Measurements from ENCODE around the gene AOAH. TPM values are rescaled to one million over a fixed set of nuclear protein-coding genes. Genes with fewer than 3 reads are reported as not detected.

AOAH gene
- total RNA-seq, 1 donor from 2014 or later = 7.4 TPM

DNA sequence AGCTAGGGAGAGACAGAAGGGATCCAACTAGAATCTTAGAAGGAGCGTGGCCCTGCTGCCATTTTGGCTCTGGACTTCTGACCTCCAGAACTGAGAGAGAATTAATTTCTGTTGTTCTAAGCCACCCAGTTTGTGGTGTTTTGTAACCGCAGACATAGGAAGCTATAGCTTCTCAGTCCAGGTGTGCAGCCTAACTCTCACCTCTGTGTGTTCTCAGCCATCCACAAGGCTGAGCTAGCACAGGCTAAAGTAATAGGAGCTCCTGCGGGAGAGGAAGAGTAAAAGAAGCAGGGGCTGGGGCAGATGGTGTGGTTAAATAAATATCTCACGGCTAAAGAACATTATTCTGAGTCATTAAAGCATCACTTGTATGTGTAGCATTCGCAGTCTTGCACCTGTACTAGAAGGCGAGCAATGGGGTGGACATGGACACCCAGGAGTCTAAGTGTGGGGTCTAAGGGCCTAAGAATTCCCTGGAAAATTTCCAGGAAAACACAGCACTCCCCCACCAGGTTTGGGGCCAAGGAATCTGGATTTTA lies 94.1 kb downstream of the AOAH start:
- intact Hi-C loops (cut with DNase I) = no loop called here
- TF ChIP-seq POLR2AphosphoS5 (IDR thresholded peaks at IDR 0.05; ENCODE audit: insufficient read depth in 1 of 2, low read depth in 1 of 2) (no peak), POLR2A (IDR thresholded peaks at IDR 0.05) (no peak)
- TF ChIP-seq, protein P1, sequence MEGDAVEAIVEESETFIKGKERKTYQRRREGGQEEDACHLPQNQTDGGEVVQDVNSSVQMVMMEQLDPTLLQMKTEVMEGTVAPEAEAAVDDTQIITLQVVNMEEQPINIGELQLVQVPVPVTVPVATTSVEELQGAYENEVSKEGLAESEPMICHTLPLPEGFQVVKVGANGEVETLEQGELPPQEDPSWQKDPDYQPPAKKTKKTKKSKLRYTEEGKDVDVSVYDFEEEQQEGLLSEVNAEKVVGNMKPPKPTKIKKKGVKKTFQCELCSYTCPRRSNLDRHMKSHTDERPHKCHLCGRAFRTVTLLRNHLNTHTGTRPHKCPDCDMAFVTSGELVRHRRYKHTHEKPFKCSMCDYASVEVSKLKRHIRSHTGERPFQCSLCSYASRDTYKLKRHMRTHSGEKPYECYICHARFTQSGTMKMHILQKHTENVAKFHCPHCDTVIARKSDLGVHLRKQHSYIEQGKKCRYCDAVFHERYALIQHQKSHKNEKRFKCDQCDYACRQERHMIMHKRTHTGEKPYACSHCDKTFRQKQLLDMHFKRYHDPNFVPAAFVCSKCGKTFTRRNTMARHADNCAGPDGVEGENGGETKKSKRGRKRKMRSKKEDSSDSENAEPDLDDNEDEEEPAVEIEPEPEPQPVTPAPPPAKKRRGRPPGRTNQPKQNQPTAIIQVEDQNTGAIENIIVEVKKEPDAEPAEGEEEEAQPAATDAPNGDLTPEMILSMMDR (IDR thresholded peaks at IDR 0.05) = no peak
- no peak overlapping the region for H3K27ac ChIP-seq
- H3K9me3 ChIP-seq = no peaks in the 10 kb centered on the region
- no peaks in the 10 kb centered on the region for H3K27me3 ChIP-seq
- no peak for DNase-seq (ENCODE audit: extremely low spot score in 2 of 2)
- no peaks in the 10 kb centered on the region for H3K36me3 ChIP-seq
- no peaks in the 10 kb centered on the region for H3K4me1 ChIP-seq
- no peak overlapping the region for H3K4me3 ChIP-seq

DNA sequence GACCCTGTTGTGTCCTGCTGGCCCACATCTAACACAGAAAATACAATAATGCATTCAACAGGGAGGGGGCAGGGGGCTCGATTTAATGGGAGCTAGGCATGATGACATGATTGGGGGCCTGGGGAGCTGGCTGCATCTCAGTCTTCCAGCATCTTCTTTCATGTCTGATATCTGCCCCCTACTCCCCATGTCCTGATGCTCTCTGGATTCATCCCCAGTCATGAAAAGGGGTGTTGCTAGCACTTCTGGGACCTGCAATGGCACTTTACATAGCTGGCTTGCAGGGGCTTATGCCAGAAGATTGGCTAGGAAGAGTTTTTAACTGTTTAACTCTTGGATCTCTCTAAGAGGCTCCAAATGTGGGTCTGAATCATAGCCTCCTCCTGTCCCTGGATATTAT lies 94.9 kb downstream of the AOAH start:
- no peaks in the 10 kb centered on the region for H3K36me3 ChIP-seq
- no peaks in the 10 kb centered on the region for H3K4me1 ChIP-seq
- intact Hi-C loops (cut with DNase I) = no loop called here
- no peaks in the 10 kb centered on the region for H3K9me3 ChIP-seq
- TF ChIP-seq, protein P1 (IDR thresholded peaks at IDR 0.05) = no peak
- TF ChIP-seq POLR2AphosphoS5 (IDR thresholded peaks at IDR 0.05; ENCODE audit: insufficient read depth in 1 of 2, low read depth in 1 of 2) (no peak), POLR2A (IDR thresholded peaks at IDR 0.05) (no peak)
- DNase-seq (ENCODE audit: extremely low spot score in 2 of 2) = no peak
- no peak overlapping the region for H3K4me3 ChIP-seq
- H3K27ac ChIP-seq = no peak overlapping the region
- H3K27me3 ChIP-seq = no peaks in the 10 kb centered on the region

DNA sequence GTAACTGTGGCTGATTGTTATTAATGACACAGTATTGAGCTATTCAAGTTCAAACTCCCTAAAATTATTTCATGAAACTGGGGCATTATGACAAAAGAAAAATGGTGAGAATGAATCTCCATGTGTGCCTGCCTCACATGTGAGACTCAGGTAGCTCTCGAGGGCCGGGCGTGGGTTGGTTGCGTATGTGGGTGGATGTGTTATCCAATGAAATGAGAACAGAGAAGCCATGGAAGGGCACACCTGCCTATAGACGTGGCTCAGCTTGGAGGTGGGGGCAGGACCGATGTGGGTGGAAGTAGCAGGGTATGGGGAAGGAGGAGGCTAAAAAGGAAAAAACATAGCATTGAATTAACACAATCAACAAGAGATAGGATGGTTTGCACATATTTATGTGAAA lies 96.5 kb downstream of the AOAH start:
- intact Hi-C loops (cut with DNase I) = no loop called here
- no peaks in the 10 kb centered on the region for H3K9me3 ChIP-seq
- H3K27ac ChIP-seq = no peak overlapping the region
- TF ChIP-seq, protein P1 (IDR thresholded peaks at IDR 0.05) = no peak
- no peak for TF ChIP-seq POLR2A (IDR thresholded peaks at IDR 0.05)
- TF ChIP-seq POLR2AphosphoS5 (IDR thresholded peaks at IDR 0.05; ENCODE audit: insufficient read depth in 1 of 2, low read depth in 1 of 2) = no peak
- no peaks in the 10 kb centered on the region for H3K27me3 ChIP-seq
- H3K4me3 ChIP-seq = no peak overlapping the region
- H3K36me3 ChIP-seq = no peaks in the 10 kb centered on the region
- no peaks in the 10 kb centered on the region for H3K4me1 ChIP-seq
- DNase-seq (ENCODE audit: extremely low spot score in 2 of 2) = no peak

DNA sequence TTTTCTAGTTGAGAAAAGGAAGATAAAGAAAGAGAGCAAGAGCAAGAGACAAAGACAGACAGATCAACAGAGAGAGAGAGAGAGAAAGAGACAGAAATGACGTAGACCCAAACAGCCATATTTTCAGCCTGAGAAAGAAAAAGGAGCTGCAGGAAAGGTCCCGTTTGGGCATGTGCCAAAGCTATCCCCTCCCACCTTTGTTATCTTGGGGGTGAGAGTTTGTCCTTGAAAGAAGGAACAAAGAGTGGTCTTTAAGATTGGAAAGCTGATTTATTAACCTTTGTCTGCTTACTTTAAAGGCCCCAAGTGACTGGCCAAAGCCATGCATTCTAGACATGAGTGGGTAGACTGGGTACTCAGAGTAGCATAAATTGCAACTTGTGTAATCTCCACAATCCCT lies 98.2 kb downstream of the AOAH start:
- H3K9me3 ChIP-seq = no peaks in the 10 kb centered on the region
- intact Hi-C loops (cut with DNase I) = no loop called here

DNA sequence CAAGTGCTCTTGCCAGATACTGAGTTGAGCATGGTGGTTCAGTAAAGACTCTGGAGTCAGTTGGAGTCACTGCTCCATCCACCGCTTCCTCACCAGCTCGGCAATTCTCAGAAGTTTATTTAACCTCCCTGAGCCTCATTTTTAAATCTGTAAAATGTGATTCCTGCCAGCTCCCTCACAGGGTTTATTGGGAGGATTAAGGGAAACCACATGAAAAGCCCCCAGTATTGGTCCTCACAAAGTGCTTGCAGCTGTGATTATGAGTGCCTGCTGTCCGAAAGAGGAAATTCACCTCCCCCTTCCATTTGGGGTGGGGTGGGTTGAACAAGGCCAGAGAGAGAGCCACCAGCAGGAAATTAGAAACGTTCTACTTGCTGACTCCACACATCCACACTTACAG lies 99.0 kb downstream of the AOAH start:
- Histone ChIP-seq H3K36me3 (no peaks in the 10 kb centered on the region), H3K4me3 (no peak overlapping the region), H3K27ac (no peak overlapping the region), H3K27me3 (no peaks in the 10 kb centered on the region), H3K4me1 (no peaks in the 10 kb centered on the region), H3K9me3 (no peaks in the 10 kb centered on the region)
- no peak for DNase-seq (ENCODE audit: extremely low spot score in 2 of 2)
- TF ChIP-seq, protein P1 (IDR thresholded peaks at IDR 0.05) = no peak
- no peak for TF ChIP-seq POLR2A (IDR thresholded peaks at IDR 0.05)
- TF ChIP-seq POLR2AphosphoS5 (IDR thresholded peaks at IDR 0.05; ENCODE audit: insufficient read depth in 1 of 2, low read depth in 1 of 2) = no peak
- intact Hi-C loops (cut with DNase I) = no loop called here

More for the DNA sequence above, 98.2 kb downstream of the AOAH start:
- no peak overlapping the region for H3K4me3 ChIP-seq
- H3K4me1 ChIP-seq = no peaks in the 10 kb centered on the region
- no peaks in the 10 kb centered on the region for H3K36me3 ChIP-seq
- no peak for TF ChIP-seq POLR2A (IDR thresholded peaks at IDR 0.05)
- H3K27ac ChIP-seq = no peak overlapping the region
- H3K27me3 ChIP-seq = no peaks in the 10 kb centered on the region
- DNase-seq (ENCODE audit: extremely low spot score in 2 of 2) = no peak
